Chondrocyte (in vitro differentiated cells): ENCODE measurements around the gene SIX2. TPM values are rescaled to one million over a fixed set of nuclear protein-coding genes. Genes with fewer than 3 reads are reported as not detected.
A peak's percentile ranks its signal among the peaks of the same experiment; 100 is the strongest.

ENCODE experiments used
- DNase-seq: peaks from one replicate; pipeline ENCODE4 v3.0.0; 2021; ENCODE audit warnings: mixed read lengths, low spot score
- H3K27ac Mint-ChIP-seq: one replicate; pipeline ENCODE4 v1.8.0; 2021; ENCODE audit warnings: mild to moderate bottlenecking, moderate library complexity, mixed read lengths; ENCODE audit not compliant: unreplicated experiment
- H3K27me3 Mint-ChIP-seq: 2 replicates; pipeline ENCODE4 v1.8.0; 2021; ENCODE audit warnings: low read depth, mixed read lengths
- H3K36me3 Mint-ChIP-seq: 2 replicates; pipeline ENCODE4 v1.8.0; 2021; ENCODE audit warnings: low read depth, mixed read lengths
- H3K4me1 Mint-ChIP-seq: 2 replicates; pipeline ENCODE4 v1.8.0; 2021; ENCODE audit warnings: low read depth, mild to moderate bottlenecking, mixed read lengths
- H3K4me3 Mint-ChIP-seq: one replicate; pipeline ENCODE4 v1.8.0; 2021; ENCODE audit warnings: mild to moderate bottlenecking, moderate library complexity, mixed read lengths; ENCODE audit not compliant: unreplicated experiment
- H3K9me3 Mint-ChIP-seq: 2 replicates; pipeline ENCODE4 v1.8.0; 2021; ENCODE audit warnings: low read depth, mixed read lengths
- CTCF ChIP-seq: fragments of 200-600 bp; sonication (generic); IDR thresholded peaks from 2 replicates; pipeline ENCODE4 v1.5.0; 2021; ENCODE audit warnings: antibody characterized with exemption, mild to moderate bottlenecking, moderate library complexity
- total RNA-seq: library from RNA; stranded (reverse); gene quantifications from 3 replicates; pipeline ENCODE4 v1.2.1, GENCODE V29; 2021

Gene SIX2
- total RNA-seq, 1 donor from 2014 or later: 35.0 TPM

- Mint-ChIP-seq H3K4me3 (no peak overlapping the region), H3K4me1 (peaks cover 4% of the 10 kb centered on the region), H3K9me3 (no peaks in the 10 kb centered on the region), H3K27me3 (no peaks in the 10 kb centered on the region), H3K36me3 (no peaks in the 10 kb centered on the region), H3K27ac (no peak overlapping the region)
- TF ChIP-seq CTCF: no peak
- DNase-seq: no peak
Observed at GRCh38 chr2:44967056-44967455, 42.2 kb downstream of the SIX2 start.

GRCh38 chr2:44965684-44966083 is 43.6 kb downstream of the SIX2 start:
- DNase-seq: no peak
- Mint-ChIP-seq H3K27ac (no peak overlapping the region), H3K27me3 (no peaks in the 10 kb centered on the region), H3K4me1 (no peaks in the 10 kb centered on the region), H3K9me3 (no peaks in the 10 kb centered on the region), H3K4me3 (no peak overlapping the region), H3K36me3 (no peaks in the 10 kb centered on the region)
- TF ChIP-seq CTCF: no peak

GRCh38 chr2:44964752-44965236 is 44.5 kb downstream of the SIX2 start:
- Mint-ChIP-seq H3K27ac (no peak overlapping the region), H3K9me3 (no peaks in the 10 kb centered on the region), H3K27me3 (no peaks in the 10 kb centered on the region), H3K4me1 (no peaks in the 10 kb centered on the region), H3K36me3 (no peaks in the 10 kb centered on the region), H3K4me3 (no peak overlapping the region)
- TF ChIP-seq CTCF: peak; percentile 55
- peak; percentile 66 for DNase-seq

- Mint-ChIP-seq H3K4me1 (peaks cover 6% of the 10 kb centered on the region), H3K27ac (no peak overlapping the region), H3K27me3 (no peaks in the 10 kb centered on the region), H3K9me3 (no peaks in the 10 kb centered on the region), H3K36me3 (no peaks in the 10 kb centered on the region), H3K4me3 (no peak overlapping the region)
- no peak for DNase-seq
- TF ChIP-seq CTCF: no peak
Observed at GRCh38 chr2:44962176-44962695, 47.0 kb downstream of the SIX2 start.

- H3K36me3 Mint-ChIP-seq: no peaks in the 10 kb centered on the region
- DNase-seq: peak; percentile 42
- H3K4me3 Mint-ChIP-seq: no peak overlapping the region
- H3K9me3 Mint-ChIP-seq: no peaks in the 10 kb centered on the region
- peaks cover 6% of the 10 kb centered on the region for H3K4me1 Mint-ChIP-seq
- H3K27me3 Mint-ChIP-seq: peaks cover 6% of the 10 kb centered on the region
- TF ChIP-seq CTCF: no peak
- no peak overlapping the region for H3K27ac Mint-ChIP-seq
Observed at GRCh38 chr2:44960871-44961270, 48.4 kb downstream of the SIX2 start.
